ENCODE measurements around the gene GPRIN2. TPM values are rescaled to one million over a fixed set of nuclear protein-coding genes. Genes with fewer than 3 reads are reported as not detected.

The GPRIN2 gene
- total RNA-seq, 3 donors from 2014 or later: 5.9 to 6.9 TPM; not detected in 1

- no peak for DNase-seq (ENCODE audit: low spot score in 2 of 2)
These were observed 3.8 kb downstream of the GPRIN2 start for GRCh38 chr10:46552526-46553237.

GRCh38 chr10:46551701-46552525 lies 4.5 kb downstream of the GPRIN2 start:
- Histone ChIP-seq H3K9me3 (no peaks in the 10 kb centered on the region), H3K36me3 (no peaks in the 10 kb centered on the region), H3K27ac (no peak overlapping the region), H3K4me3 (no peak overlapping the region), H3K4me1 (no peaks in the 10 kb centered on the region), H3K27me3 (peaks cover 0 to 7% of the 10 kb centered on the region in 2 donors)
- no peak for TF ChIP-seq CTCF (IDR thresholded peaks at IDR 0.05)
- intact Hi-C loops (cut with DNase I; ENCODE audit: low total_unique reads): no loop called here
- DNase-seq (ENCODE audit: low spot score in 2 of 2): no peak

More at GRCh38 chr10:46552526-46553237, 3.8 kb downstream of the GPRIN2 start:
- H3K4me3 ChIP-seq: no peak overlapping the region
- no peak for TF ChIP-seq CTCF (IDR thresholded peaks at IDR 0.05)
- H3K9me3 ChIP-seq: no peaks in the 10 kb centered on the region
- H3K27me3 ChIP-seq: peaks cover 0 to 13% of the 10 kb centered on the region in 2 donors
- no peaks in the 10 kb centered on the region for H3K4me1 ChIP-seq
- no peaks in the 10 kb centered on the region for H3K36me3 ChIP-seq
- intact Hi-C loops (cut with DNase I; ENCODE audit: low total_unique reads): no loop called here
- H3K27ac ChIP-seq: no peak overlapping the region

GRCh38 chr10:46550795-46551700 lies 5.4 kb downstream of the GPRIN2 start:
- H3K9me3 ChIP-seq: no peaks in the 10 kb centered on the region
- peaks cover 0 to 3% of the 10 kb centered on the region in 2 donors for H3K27me3 ChIP-seq
- DNase-seq (ENCODE audit: low spot score in 2 of 2): peak in 1 of 2 donors; percentile 50
- intact Hi-C loops (cut with DNase I; ENCODE audit: low total_unique reads): no loop called here
- no peak overlapping the region for H3K27ac ChIP-seq
- no peak overlapping the region for H3K4me3 ChIP-seq
- H3K36me3 ChIP-seq: no peaks in the 10 kb centered on the region
- no peaks in the 10 kb centered on the region for H3K4me1 ChIP-seq
- TF ChIP-seq CTCF (IDR thresholded peaks at IDR 0.05) (no peak), POLR2A (IDR thresholded peaks at IDR 0.05) (no peak), POLR2AphosphoS5 (IDR thresholded peaks at IDR 0.05) (no peak)

- H3K27ac ChIP-seq: no peak overlapping the region
- no peaks in the 10 kb centered on the region for H3K4me1 ChIP-seq
- peak in 1 of 2 donors; percentile 50 for DNase-seq (ENCODE audit: low spot score in 2 of 2)
- intact Hi-C loops (cut with DNase I; ENCODE audit: low total_unique reads): no loop called here
- no peak overlapping the region for H3K4me3 ChIP-seq
- no peaks in the 10 kb centered on the region for H3K9me3 ChIP-seq
- H3K27me3 ChIP-seq: no peaks in the 10 kb centered on the region
- no peak for TF ChIP-seq CTCF (IDR thresholded peaks at IDR 0.05)
- no peak for TF ChIP-seq POLR2A (IDR thresholded peaks at IDR 0.05)
- no peak for TF ChIP-seq POLR2AphosphoS5 (IDR thresholded peaks at IDR 0.05)
- no peaks in the 10 kb centered on the region for H3K36me3 ChIP-seq
These were observed 6.2 kb downstream of the GPRIN2 start for GRCh38 chr10:46550076-46550790.
